ENCODE data around the gene KDM5C. TPM values are rescaled to one million over a fixed set of nuclear protein-coding genes. Genes with fewer than 3 reads are reported as not detected.

The KDM5C gene
- total and polyA plus RNA-seq, 9 of the 15 experiments (the other 6 are each of a cell fraction or from before 2014, with no cell fraction given) = 0.62 to 136 (median 52.4) TPM

DNA sequence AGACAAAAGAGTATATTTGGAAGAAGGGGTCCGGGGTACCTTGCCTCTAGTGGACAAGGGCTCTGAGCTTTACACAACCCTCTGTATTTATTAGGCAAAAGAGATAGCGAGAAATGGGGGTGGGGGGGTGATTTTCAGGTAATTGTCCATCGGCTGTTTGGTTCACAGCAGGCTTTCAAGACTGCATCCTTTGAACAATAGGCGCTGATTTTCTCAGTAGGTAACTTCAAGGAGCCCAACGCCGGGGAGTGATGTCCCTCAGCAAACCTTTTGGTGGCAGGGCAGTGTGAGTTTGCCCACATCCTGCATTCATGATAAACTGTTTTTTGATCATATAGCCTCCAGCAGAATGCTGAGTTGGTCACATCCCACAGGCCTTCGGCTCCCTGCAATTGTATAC lies 61.6 kb downstream of the KDM5C start (continued):
- TF ChIP-seq, protein P1, sequence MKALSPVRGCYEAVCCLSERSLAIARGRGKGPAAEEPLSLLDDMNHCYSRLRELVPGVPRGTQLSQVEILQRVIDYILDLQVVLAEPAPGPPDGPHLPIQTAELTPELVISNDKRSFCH (CRISPR knock-in tag; IDR thresholded peaks at IDR 0.05) = no peak
- TF ChIP-seq, protein P1 (tag; IDR thresholded peaks at IDR 0.05) = no peak
- TF ChIP-seq POLR2A (conservative IDR thresholded peaks at IDR 0.05) = no peak
- no peak for TF ChIP-seq PPARD (CRISPR knock-in tag; IDR thresholded peaks at IDR 0.05)

DNA sequence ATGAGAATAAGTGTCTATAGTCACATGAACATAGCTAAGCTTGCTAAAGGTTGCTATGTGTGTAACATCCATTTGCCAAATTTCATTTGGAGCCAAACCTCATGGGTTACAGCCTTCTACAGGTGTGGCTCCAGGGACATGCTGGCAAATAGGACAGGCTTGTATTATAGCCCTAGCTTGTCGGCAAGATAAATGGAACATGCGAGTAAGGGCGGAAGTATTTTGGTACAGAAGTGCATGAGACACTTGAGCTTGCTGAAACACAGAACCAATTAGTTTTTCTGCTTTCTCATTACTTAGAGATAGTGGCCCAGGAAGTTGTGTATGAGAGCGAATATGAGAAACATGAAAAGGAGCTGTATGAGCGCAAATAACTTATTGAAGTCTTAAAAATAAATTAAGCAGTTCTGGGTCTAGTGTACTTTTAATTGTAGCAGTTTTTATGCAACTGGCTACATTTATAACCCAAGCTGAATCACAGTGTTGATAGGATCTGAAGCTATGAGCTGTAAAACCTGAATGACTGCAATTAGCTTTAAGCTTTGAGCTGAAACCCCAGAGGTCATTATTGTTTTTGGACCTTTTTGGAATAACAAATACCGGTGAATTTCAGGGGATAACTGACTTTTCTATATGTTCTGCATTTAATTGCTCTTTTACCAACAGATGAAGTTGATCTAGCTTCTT lies 64.6 kb downstream of the KDM5C start:
- 0 out of 2 replicates have a peak, but pooled peaks cover under 1% of the 10 kb centered on the region for H3K9me3 ChIP-seq (replicated peaks; ENCODE audit: control insufficient read depth, insufficient read depth, low read depth, low read length)
- no peaks in the 10 kb centered on the region for H3K36me3 ChIP-seq (ENCODE audit: control insufficient read depth, insufficient read depth, low read length)
- CTCF ChIA-PET (ENCODE audit: low intra/inter-chr PET ratio) = no interaction called here
- peak; percentile 44 for FAIRE-seq
- in situ Hi-C loops (cut with MboI) (no loop called here), intact Hi-C loops (cut with micrococcal nuclease) (no loop called here)
- H3K4me3 ChIP-seq = no peak overlapping the region
- no peak overlapping the region for H2AFZ ChIP-seq (ENCODE audit: low read depth, low read length)
- no peaks in the 10 kb centered on the region for H3K9me1 ChIP-seq (ENCODE audit: control insufficient read depth, insufficient read depth, low read length)
- POLR2A ChIA-PET = interaction anchor here (0.6 to 1.2 kb wide), 3 partner anchors 25 to 29 kb away, joined by 3 read pairs; no protein-coding TSS in a partner anchor
- no peaks in the 10 kb centered on the region for H3K79me2 ChIP-seq (ENCODE audit: control insufficient read depth, insufficient read depth, low read length)
- H3K27ac ChIP-seq (ENCODE audit: extremely low read depth, low read depth, low read length) = no peak overlapping the region
- H3K4me2 ChIP-seq (ENCODE audit: insufficient read depth, low read length) = no peak overlapping the region
- no peaks in the 10 kb centered on the region for H4K20me1 ChIP-seq (replicated peaks; ENCODE audit: control insufficient read depth, insufficient read depth, low read length)
- H3K27me3 ChIP-seq (ENCODE audit: control insufficient read depth in 2 of 2, insufficient read depth in 2 of 2, low read length in 2 of 2) = no peaks in the 10 kb centered on the region; a peak in 1 of 5 replicates
- H3K9ac ChIP-seq (ENCODE audit: insufficient read depth in 1 of 2, low read depth in 2 of 2, low read length in 2 of 2) = no peak overlapping the region
- BruUV-seq (replicated peaks) = no TSS peak
- no peak for DNase-seq (ENCODE audit: extremely low read depth in 1 of 4, low spot score in 3 of 4)
- no peaks in the 10 kb centered on the region for H3K4me1 ChIP-seq (replicated peaks in 1 of 2; ENCODE audit: control insufficient read depth in 2 of 2, insufficient read depth in 2 of 2, low read length in 2 of 2)
- TF ChIP-seq ZNF436 (CRISPR knock-in tag; IDR thresholded peaks at IDR 0.05) (no peak), ZEB2 (IDR thresholded peaks at IDR 0.05) (no peak), NFYB (IDR thresholded peaks at IDR 0.05; ENCODE audit: extremely low read depth, insufficient read length) (no peak), SMAD2 (IDR thresholded peaks at IDR 0.05; ENCODE audit: low read depth, low read length) (no peak), ZNF584 (CRISPR knock-in tag; IDR thresholded peaks at IDR 0.05; ENCODE audit: low read depth) (no peak), KLF10 (CRISPR knock-in tag; IDR thresholded peaks at IDR 0.05) (no peak), MCM3 (IDR thresholded peaks at IDR 0.05) (no peak)
- ATAC-seq = no peak
- WGBS (ENCODE audit: insufficient coverage, low coverage, missing lambda C conversion rate) = 19% methylated on average over 6 of the region's 6 CpGs
